A673 (cell line): Measurements from ENCODE around the gene NEGR1. TPM values are rescaled to one million over a fixed set of nuclear protein-coding genes. Genes with fewer than 3 reads are reported as not detected.

Experiments used
- BruUV-seq: library from RNA; stranded (reverse); fragments of 400-500 nt; replicated peaks from 2 replicates; lab custom pipeline; 2021; lab: Mats Ljungman, UMichigan
- CTCF ChIA-PET: fragments of 300-600 bp; sonication (Branson Sonifier 250); formaldehyde crosslinking; loops from one replicate; lab custom pipeline; 2022; ENCODE audit warnings: antibody characterized with exemption; lab: Charles Lee
- POLR2A ChIA-PET: fragments of 300-600 bp; sonication (Branson Sonifier 250); formaldehyde crosslinking; loops from one replicate; lab custom pipeline; 2022; ENCODE audit warnings: antibody characterized with exemption; ENCODE audit not compliant: low non-redundant PET; lab: Charles Lee
- DNase-seq: peaks from one replicate; pipeline ENCODE4 v3.0.0-alpha.2; 2015; ENCODE audit warnings: low spot score
- H3K27ac ChIP-seq: fragments of 200-600 bp; sonication (generic); 2 replicates; pipeline ENCODE4 v1.5.1; 2016; ENCODE audit warnings: mixed run types, low read depth, mild to moderate bottlenecking, mixed read lengths, antibody characterized with exemption, low read length; ENCODE audit not compliant: poor library complexity, severe bottlenecking
- H3K27me3 ChIP-seq: fragments of 200-600 bp; sonication (generic); replicated peaks from 2 replicates; pipeline ENCODE4 v1.6.1; 2017; ENCODE audit warnings: mixed run types, low read depth, mild to moderate bottlenecking, mixed read lengths, antibody characterized with exemption, low read length; ENCODE audit not compliant: insufficient read depth, poor library complexity
- H3K36me3 ChIP-seq: fragments of 200-600 bp; sonication (generic); 2 replicates; pipeline ENCODE4 v1.6.1; 2016; ENCODE audit warnings: mixed run types, mild to moderate bottlenecking, mixed read lengths, antibody characterized with exemption, low read length; ENCODE audit not compliant: insufficient read depth, poor library complexity, severe bottlenecking
- H3K4me1 ChIP-seq: fragments of 200-600 bp; sonication (generic); 2 replicates; pipeline ENCODE4 v1.6.1; 2017; ENCODE audit warnings: mixed run types, mild to moderate bottlenecking, mixed read lengths, antibody characterized with exemption, low read length; ENCODE audit not compliant: insufficient read depth, poor library complexity, severe bottlenecking
- H3K4me3 ChIP-seq: fragments of 200-600 bp; sonication (generic); 2 replicates; pipeline ENCODE4 v1.5.1; 2016; ENCODE audit warnings: low read depth, mixed run types, mild to moderate bottlenecking, mixed read lengths, low read length; ENCODE audit not compliant: poor library complexity, severe bottlenecking
- H3K9me3 ChIP-seq: fragments of 200-600 bp; sonication (generic); 2 replicates; pipeline ENCODE4 v1.6.1; 2016; ENCODE audit warnings: mixed run types, low read depth, mild to moderate bottlenecking, mixed read lengths, antibody characterized with exemption, low read length; ENCODE audit not compliant: poor library complexity, severe bottlenecking
- EZH2 ChIP-seq: fragments of 200-600 bp; sonication (generic); IDR thresholded peaks from 2 replicates; pipeline ENCODE4 v1.6.1; 2017; ENCODE audit warnings: borderline replicate concordance, low read depth, mild to moderate bottlenecking, mixed read lengths, antibody characterized with exemption, low read length; ENCODE audit not compliant: poor library complexity, severe bottlenecking
- intact Hi-C: fragments of 100-400 bp; cut with micrococcal nuclease; formaldehyde crosslinking; loops from one replicate; pipeline ENCODE4 v1.10.0; 2022; ENCODE audit not compliant: unreplicated experiment
- total RNA-seq: library from RNA; stranded (reverse); gene quantifications from 2 replicates; pipeline ENCODE4 v1.2.3, GENCODE V29; 2021
- TF ChIP-seq, protein P1 (sequence below): fragments of 300-800, 200-600 bp; sonication (generic); conservative IDR thresholded peaks from 2 replicates; pipeline ENCODE4 v1.5.1; 2017; ENCODE audit warnings: low read depth, mild to moderate bottlenecking, antibody characterized with exemption, low read length, moderate library complexity, mixed read lengths

The NEGR1 gene
- total RNA-seq, 1 experiment from 2014 or later, result 7.6 TPM

DNA sequence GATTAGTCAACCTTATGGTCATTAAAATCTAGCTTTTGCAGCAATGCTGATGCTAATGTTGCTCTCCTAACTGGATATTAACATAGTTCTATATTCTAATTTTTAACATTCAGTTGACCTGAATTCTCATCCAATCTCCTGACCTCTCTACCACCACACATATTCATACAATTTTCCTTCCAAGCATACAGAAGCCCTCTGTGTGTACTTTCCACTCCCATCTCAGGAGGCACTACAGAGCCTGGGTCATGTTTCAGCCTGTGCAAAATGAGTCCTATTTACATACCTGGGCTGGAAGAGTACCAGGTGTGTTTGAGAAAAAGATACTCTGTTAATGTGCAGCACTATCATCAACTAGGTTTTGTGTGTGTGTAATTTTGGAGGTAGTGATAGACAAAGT, 486.3 kb downstream of the NEGR1 start:
- H3K27ac ChIP-seq, result no peak overlapping the region
- peaks cover 15% of the 10 kb centered on the region for H3K4me1 ChIP-seq
- CTCF ChIA-PET, result no interaction called here
- no TSS peak for BruUV-seq
- no peaks in the 10 kb centered on the region for H3K9me3 ChIP-seq
- no peaks in the 10 kb centered on the region for H3K27me3 ChIP-seq
- H3K4me3 ChIP-seq, result no peak overlapping the region
- no peaks in the 10 kb centered on the region for H3K36me3 ChIP-seq
- TF ChIP-seq, protein P1, sequence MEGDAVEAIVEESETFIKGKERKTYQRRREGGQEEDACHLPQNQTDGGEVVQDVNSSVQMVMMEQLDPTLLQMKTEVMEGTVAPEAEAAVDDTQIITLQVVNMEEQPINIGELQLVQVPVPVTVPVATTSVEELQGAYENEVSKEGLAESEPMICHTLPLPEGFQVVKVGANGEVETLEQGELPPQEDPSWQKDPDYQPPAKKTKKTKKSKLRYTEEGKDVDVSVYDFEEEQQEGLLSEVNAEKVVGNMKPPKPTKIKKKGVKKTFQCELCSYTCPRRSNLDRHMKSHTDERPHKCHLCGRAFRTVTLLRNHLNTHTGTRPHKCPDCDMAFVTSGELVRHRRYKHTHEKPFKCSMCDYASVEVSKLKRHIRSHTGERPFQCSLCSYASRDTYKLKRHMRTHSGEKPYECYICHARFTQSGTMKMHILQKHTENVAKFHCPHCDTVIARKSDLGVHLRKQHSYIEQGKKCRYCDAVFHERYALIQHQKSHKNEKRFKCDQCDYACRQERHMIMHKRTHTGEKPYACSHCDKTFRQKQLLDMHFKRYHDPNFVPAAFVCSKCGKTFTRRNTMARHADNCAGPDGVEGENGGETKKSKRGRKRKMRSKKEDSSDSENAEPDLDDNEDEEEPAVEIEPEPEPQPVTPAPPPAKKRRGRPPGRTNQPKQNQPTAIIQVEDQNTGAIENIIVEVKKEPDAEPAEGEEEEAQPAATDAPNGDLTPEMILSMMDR, result no peak
- TF ChIP-seq EZH2, result no peak
- POLR2A ChIA-PET, result no interaction called here
- intact Hi-C loops, result no loop called here
- no peak for DNase-seq

DNA sequence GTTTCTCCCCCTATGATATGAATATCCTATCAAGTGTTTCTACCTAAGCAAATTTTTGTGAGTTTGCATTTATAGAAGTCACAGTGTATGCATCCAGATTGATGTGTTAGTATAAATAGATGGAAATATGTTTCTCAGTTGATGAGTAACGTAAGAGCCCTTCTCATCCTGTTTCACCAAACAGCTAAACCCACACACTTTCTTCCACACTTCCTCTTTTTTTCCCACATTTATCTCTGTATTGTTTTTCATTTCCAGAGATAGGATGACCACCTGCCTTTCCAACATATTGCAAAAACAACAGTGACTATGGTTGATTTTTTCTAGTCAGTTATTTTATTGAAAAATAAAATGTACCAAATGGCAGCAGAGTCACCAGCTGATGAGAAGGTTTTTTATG, 490.1 kb downstream of the NEGR1 start:
- ChIA-PET POLR2A (no interaction called here), CTCF (no interaction called here)
- Histone ChIP-seq H3K4me1 (peaks cover 11% of the 10 kb centered on the region), H3K27me3 (no peaks in the 10 kb centered on the region), H3K9me3 (no peaks in the 10 kb centered on the region), H3K36me3 (no peaks in the 10 kb centered on the region), H3K4me3 (no peak overlapping the region), H3K27ac (no peak overlapping the region)
- no peak for DNase-seq
- no TSS peak for BruUV-seq
- intact Hi-C loops, result no loop called here
- TF ChIP-seq EZH2, result no peak
- TF ChIP-seq, protein P1, result no peak

DNA sequence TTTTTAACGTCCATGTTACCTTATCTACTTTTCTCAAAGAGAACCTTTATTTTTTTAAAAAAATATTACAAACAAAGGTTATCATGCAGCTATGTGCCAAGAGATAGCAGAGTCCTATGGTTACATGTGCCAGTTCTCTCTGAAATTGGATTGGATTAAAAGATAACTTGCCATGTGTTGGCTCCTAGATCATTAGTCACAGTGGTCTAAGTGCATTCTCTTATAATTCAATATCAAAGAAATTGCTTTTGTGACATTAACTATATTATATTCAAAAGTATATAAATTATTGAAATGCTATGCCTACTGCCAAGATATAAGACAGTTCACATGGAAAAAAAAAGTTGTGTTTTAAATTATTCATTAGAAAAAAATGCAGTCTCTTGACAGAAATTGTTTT, 494.2 kb downstream of the NEGR1 start:
- Histone ChIP-seq H3K36me3 (no peaks in the 10 kb centered on the region), H3K9me3 (no peaks in the 10 kb centered on the region), H3K27ac (no peak overlapping the region), H3K4me3 (no peak overlapping the region), H3K27me3 (no peaks in the 10 kb centered on the region), H3K4me1 (no peaks in the 10 kb centered on the region)
- intact Hi-C loops, result no loop called here
- BruUV-seq, result no TSS peak
- no peak for DNase-seq
- ChIA-PET POLR2A (no interaction called here), CTCF (no interaction called here)
- TF ChIP-seq, protein P1, result no peak
- TF ChIP-seq EZH2, result no peak
